ENCODE data around the gene ACSBG1.

Gene ACSBG1

GRCh38 chr15:78243058-78243457, 8.7 kb upstream of the ACSBG1 start:
- Mint-ChIP-seq H3K9me3 (no peaks in the 10 kb centered on the region), H3K27me3 (peaks cover 0 to 5% of the 10 kb centered on the region in 2 donors), H3K4me3 (no peak overlapping the region), H3K4me1 (no peaks in the 10 kb centered on the region), H3K27ac (no peak overlapping the region), H3K36me3 (no peaks in the 10 kb centered on the region)
- no peak for DNase-seq
- ATAC-seq (replicated peaks) = no peak

GRCh38 chr15:78242128-78242527, 7.8 kb upstream of the ACSBG1 start:
- H3K27ac Mint-ChIP-seq = no peak overlapping the region
- ATAC-seq (replicated peaks) = no peak
- DNase-seq = no peak
- H3K36me3 Mint-ChIP-seq = no peaks in the 10 kb centered on the region
- H3K9me3 Mint-ChIP-seq = no peaks in the 10 kb centered on the region
- H3K4me1 Mint-ChIP-seq = no peaks in the 10 kb centered on the region
- peaks cover 0 to 5% of the 10 kb centered on the region in 2 donors for H3K27me3 Mint-ChIP-seq
- H3K4me3 Mint-ChIP-seq = no peak overlapping the region

- H3K36me3 Mint-ChIP-seq = no peaks in the 10 kb centered on the region
Measured at GRCh38 chr15:78241017-78241416, 6.7 kb upstream of the ACSBG1 start.

GRCh38 chr15:78239811-78240210, 5.4 kb upstream of the ACSBG1 start:
- Mint-ChIP-seq H3K36me3 (no peaks in the 10 kb centered on the region), H3K27me3 (peaks cover 7 to 13% of the 10 kb centered on the region in 2 donors), H3K4me3 (no peak overlapping the region), H3K27ac (no peak overlapping the region), H3K4me1 (peaks cover 0 to 1% of the 10 kb centered on the region in 2 donors), H3K9me3 (no peaks in the 10 kb centered on the region)
- no peak for ATAC-seq (replicated peaks)
- no peak for DNase-seq

More at GRCh38 chr15:78241017-78241416, 6.7 kb upstream of the ACSBG1 start:
- Mint-ChIP-seq H3K27ac (no peak overlapping the region), H3K4me1 (no peaks in the 10 kb centered on the region), H3K27me3 (peaks cover 0 to 5% of the 10 kb centered on the region in 2 donors), H3K4me3 (no peak overlapping the region), H3K9me3 (no peaks in the 10 kb centered on the region)
- ATAC-seq (replicated peaks) (peak; percentile 94 to 98), DNase-seq (peak; percentile 65)

GRCh38 chr15:78237146-78237545, 2.8 kb upstream of the ACSBG1 start:
- DNase-seq (no peak), ATAC-seq (replicated peaks) (no peak)
- no peaks in the 10 kb centered on the region for H3K9me3 Mint-ChIP-seq
- peaks cover 0 to 4% of the 10 kb centered on the region in 2 donors for H3K4me1 Mint-ChIP-seq
- H3K4me3 Mint-ChIP-seq = no peak overlapping the region
- H3K36me3 Mint-ChIP-seq = no peaks in the 10 kb centered on the region
- peaks cover 16 to 26% of the 10 kb centered on the region in 2 donors for H3K27me3 Mint-ChIP-seq
- H3K27ac Mint-ChIP-seq = no peak overlapping the region

- Mint-ChIP-seq H3K9me3 (no peaks in the 10 kb centered on the region), H3K4me3 (no peak overlapping the region), H3K4me1 (peaks cover 0 to 4% of the 10 kb centered on the region in 2 donors), H3K27ac (no peak overlapping the region), H3K27me3 (peaks cover 16 to 26% of the 10 kb centered on the region in 2 donors), H3K36me3 (no peaks in the 10 kb centered on the region)
- DNase-seq (no peak), ATAC-seq (replicated peaks) (no peak)
Measured at GRCh38 chr15:78236491-78236890, 2.1 kb upstream of the ACSBG1 start.

- no peaks in the 10 kb centered on the region for H3K36me3 Mint-ChIP-seq
- no peak for ATAC-seq (replicated peaks)
- H3K4me3 Mint-ChIP-seq = no peak overlapping the region
- H3K4me1 Mint-ChIP-seq = peaks cover 0 to 4% of the 10 kb centered on the region in 2 donors
- DNase-seq = no peak
- H3K9me3 Mint-ChIP-seq = no peaks in the 10 kb centered on the region
- H3K27me3 Mint-ChIP-seq = peaks cover 16 to 21% of the 10 kb centered on the region in 2 donors
- H3K27ac Mint-ChIP-seq = peak overlapping the region; percentile 7
Measured at GRCh38 chr15:78233496-78233895, 869 bp downstream of the ACSBG1 start.

- no peaks in the 10 kb centered on the region for H3K36me3 Mint-ChIP-seq
- H3K27ac Mint-ChIP-seq = no peak overlapping the region
- DNase-seq = no peak
- H3K4me1 Mint-ChIP-seq = peaks cover 0 to 4% of the 10 kb centered on the region in 2 donors
- peaks cover 16 to 21% of the 10 kb centered on the region in 2 donors for H3K27me3 Mint-ChIP-seq
- no peak overlapping the region for H3K4me3 Mint-ChIP-seq
- no peaks in the 10 kb centered on the region for H3K9me3 Mint-ChIP-seq
- ATAC-seq (replicated peaks) = no peak
Measured at GRCh38 chr15:78232951-78233350, 1.4 kb downstream of the ACSBG1 start.

GRCh38 chr15:78229431-78230406, 4.6 kb downstream of the ACSBG1 start:
- DNase-seq (no peak), ATAC-seq (replicated peaks) (no peak)
- Mint-ChIP-seq H3K4me3 (no peak overlapping the region), H3K36me3 (no peaks in the 10 kb centered on the region), H3K27ac (no peak overlapping the region), H3K4me1 (peaks cover 0 to 2% of the 10 kb centered on the region in 2 donors), H3K27me3 (peaks cover 8 to 11% of the 10 kb centered on the region in 2 donors), H3K9me3 (no peaks in the 10 kb centered on the region)

- no peaks in the 10 kb centered on the region for H3K4me1 Mint-ChIP-seq
- H3K27me3 Mint-ChIP-seq = peaks cover 3 to 5% of the 10 kb centered on the region in 2 donors
- H3K27ac Mint-ChIP-seq = no peak overlapping the region
- no peak for ATAC-seq (replicated peaks)
- H3K4me3 Mint-ChIP-seq = no peak overlapping the region
- no peaks in the 10 kb centered on the region for H3K9me3 Mint-ChIP-seq
- H3K36me3 Mint-ChIP-seq = no peaks in the 10 kb centered on the region
- DNase-seq = no peak
Measured at GRCh38 chr15:78228356-78228996, 5.9 kb downstream of the ACSBG1 start.

GRCh38 chr15:78225783-78226541, 8.4 kb downstream of the ACSBG1 start:
- H3K4me3 Mint-ChIP-seq = no peak overlapping the region
- DNase-seq = no peak
- H3K27me3 Mint-ChIP-seq = peaks cover 0 to 4% of the 10 kb centered on the region in 2 donors
- no peak for ATAC-seq (replicated peaks)
- H3K9me3 Mint-ChIP-seq = no peaks in the 10 kb centered on the region
- no peaks in the 10 kb centered on the region for H3K36me3 Mint-ChIP-seq
- no peak overlapping the region for H3K27ac Mint-ChIP-seq
- H3K4me1 Mint-ChIP-seq = peaks cover 0 to 2% of the 10 kb centered on the region in 2 donors

- Mint-ChIP-seq H3K27ac (no peak overlapping the region), H3K4me3 (no peak overlapping the region), H3K9me3 (no peaks in the 10 kb centered on the region), H3K4me1 (peaks cover 0 to 2% of the 10 kb centered on the region in 2 donors), H3K36me3 (no peaks in the 10 kb centered on the region), H3K27me3 (peaks cover 0 to 7% of the 10 kb centered on the region in 2 donors)
- DNase-seq (no peak), ATAC-seq (replicated peaks) (no peak)
Measured at GRCh38 chr15:78224023-78224411, 10.3 kb downstream of the ACSBG1 start.

GRCh38 chr15:78223396-78224022, 10.9 kb downstream of the ACSBG1 start:
- Mint-ChIP-seq H3K27ac (no peak overlapping the region), H3K27me3 (peaks cover 0 to 7% of the 10 kb centered on the region in 2 donors), H3K4me1 (peaks cover 0 to 2% of the 10 kb centered on the region in 2 donors), H3K9me3 (no peaks in the 10 kb centered on the region), H3K36me3 (no peaks in the 10 kb centered on the region), H3K4me3 (no peak overlapping the region)
- ATAC-seq (replicated peaks) = no peak
- no peak for DNase-seq
